ENCODE results near the gene EXOSC10. TPM values are rescaled to one million over a fixed set of nuclear protein-coding genes. Genes with fewer than 3 reads are reported as not detected.

Gene EXOSC10
- total and polyA plus RNA-seq, 2 of the 13 experiments (the other 11 are each of a cell fraction or from before 2014, with no cell fraction given), result 48.4 to 67.6 TPM

- peak; percentile 64; the same call in 1 of the 2 replicates for TF ChIP-seq MXD3 (CRISPR knock-in tag; IDR thresholded peaks at IDR 0.05)
- 0 out of 2 replicates have a peak, but pooled peaks have one; percentile 26 for TF ChIP-seq ZSCAN29 (CRISPR knock-in tag; conservative IDR thresholded peaks at IDR 0.05)
- TF ChIP-seq TBX2 (CRISPR knock-in tag; IDR thresholded peaks at IDR 0.05; ENCODE audit: borderline replicate concordance), result peak; percentile 49; the same call in 1 of the 2 replicates
- 0 out of 2 replicates have a peak, but pooled peaks have one; percentile 57 for TF ChIP-seq ZNF800 (CRISPR knock-in tag; IDR thresholded peaks at IDR 0.05)
- TF ChIP-seq ZNF264 (CRISPR knock-in tag; IDR thresholded peaks at IDR 0.05), result peak; percentile 79; the same call in 1 of the 2 replicates
- no peak for TF ChIP-seq CEBPB (IDR thresholded peaks at IDR 0.05; ENCODE audit: borderline replicate concordance, low read depth, low read length)
- TF ChIP-seq ZNF772 (CRISPR knock-in tag; IDR thresholded peaks at IDR 0.05), result 0 out of 2 replicates have a peak, but pooled peaks have one; percentile 68
- TF ChIP-seq, protein P1, sequence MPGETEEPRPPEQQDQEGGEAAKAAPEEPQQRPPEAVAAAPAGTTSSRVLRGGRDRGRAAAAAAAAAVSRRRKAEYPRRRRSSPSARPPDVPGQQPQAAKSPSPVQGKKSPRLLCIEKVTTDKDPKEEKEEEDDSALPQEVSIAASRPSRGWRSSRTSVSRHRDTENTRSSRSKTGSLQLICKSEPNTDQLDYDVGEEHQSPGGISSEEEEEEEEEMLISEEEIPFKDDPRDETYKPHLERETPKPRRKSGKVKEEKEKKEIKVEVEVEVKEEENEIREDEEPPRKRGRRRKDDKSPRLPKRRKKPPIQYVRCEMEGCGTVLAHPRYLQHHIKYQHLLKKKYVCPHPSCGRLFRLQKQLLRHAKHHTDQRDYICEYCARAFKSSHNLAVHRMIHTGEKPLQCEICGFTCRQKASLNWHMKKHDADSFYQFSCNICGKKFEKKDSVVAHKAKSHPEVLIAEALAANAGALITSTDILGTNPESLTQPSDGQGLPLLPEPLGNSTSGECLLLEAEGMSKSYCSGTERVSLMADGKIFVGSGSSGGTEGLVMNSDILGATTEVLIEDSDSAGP (CRISPR knock-in tag; IDR thresholded peaks at IDR 0.05; ENCODE audit: borderline replicate concordance), result peak; percentile 87
- peak; percentile 79 for TF ChIP-seq MED13 (CRISPR knock-in tag; IDR thresholded peaks at IDR 0.05)
- no peak for TF ChIP-seq ZC3H4 (CRISPR knock-in tag; IDR thresholded peaks at IDR 0.05; ENCODE audit: borderline replicate concordance)
- TF ChIP-seq HIVEP1 (CRISPR knock-in tag; IDR thresholded peaks at IDR 0.05), result peak; percentile 79; the same call in 1 of the 2 replicates
- no peak for TF ChIP-seq SSRP1 (CRISPR knock-in tag; IDR thresholded peaks at IDR 0.05)
- TF ChIP-seq ZNF883 (CRISPR knock-in tag; IDR thresholded peaks at IDR 0.05; ENCODE audit: not compliant biosample characterization), result peak; percentile 57
- TF ChIP-seq, protein P2, sequence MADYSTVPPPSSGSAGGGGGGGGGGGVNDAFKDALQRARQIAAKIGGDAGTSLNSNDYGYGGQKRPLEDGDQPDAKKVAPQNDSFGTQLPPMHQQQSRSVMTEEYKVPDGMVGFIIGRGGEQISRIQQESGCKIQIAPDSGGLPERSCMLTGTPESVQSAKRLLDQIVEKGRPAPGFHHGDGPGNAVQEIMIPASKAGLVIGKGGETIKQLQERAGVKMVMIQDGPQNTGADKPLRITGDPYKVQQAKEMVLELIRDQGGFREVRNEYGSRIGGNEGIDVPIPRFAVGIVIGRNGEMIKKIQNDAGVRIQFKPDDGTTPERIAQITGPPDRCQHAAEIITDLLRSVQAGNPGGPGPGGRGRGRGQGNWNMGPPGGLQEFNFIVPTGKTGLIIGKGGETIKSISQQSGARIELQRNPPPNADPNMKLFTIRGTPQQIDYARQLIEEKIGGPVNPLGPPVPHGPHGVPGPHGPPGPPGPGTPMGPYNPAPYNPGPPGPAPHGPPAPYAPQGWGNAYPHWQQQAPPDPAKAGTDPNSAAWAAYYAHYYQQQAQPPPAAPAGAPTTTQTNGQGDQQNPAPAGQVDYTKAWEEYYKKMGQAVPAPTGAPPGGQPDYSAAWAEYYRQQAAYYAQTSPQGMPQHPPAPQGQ (CRISPR knock-in tag; IDR thresholded peaks at IDR 0.05; ENCODE audit: borderline replicate concordance), result 0 out of 2 replicates have a peak, but pooled peaks have one; percentile 63
- TF ChIP-seq, protein P3, sequence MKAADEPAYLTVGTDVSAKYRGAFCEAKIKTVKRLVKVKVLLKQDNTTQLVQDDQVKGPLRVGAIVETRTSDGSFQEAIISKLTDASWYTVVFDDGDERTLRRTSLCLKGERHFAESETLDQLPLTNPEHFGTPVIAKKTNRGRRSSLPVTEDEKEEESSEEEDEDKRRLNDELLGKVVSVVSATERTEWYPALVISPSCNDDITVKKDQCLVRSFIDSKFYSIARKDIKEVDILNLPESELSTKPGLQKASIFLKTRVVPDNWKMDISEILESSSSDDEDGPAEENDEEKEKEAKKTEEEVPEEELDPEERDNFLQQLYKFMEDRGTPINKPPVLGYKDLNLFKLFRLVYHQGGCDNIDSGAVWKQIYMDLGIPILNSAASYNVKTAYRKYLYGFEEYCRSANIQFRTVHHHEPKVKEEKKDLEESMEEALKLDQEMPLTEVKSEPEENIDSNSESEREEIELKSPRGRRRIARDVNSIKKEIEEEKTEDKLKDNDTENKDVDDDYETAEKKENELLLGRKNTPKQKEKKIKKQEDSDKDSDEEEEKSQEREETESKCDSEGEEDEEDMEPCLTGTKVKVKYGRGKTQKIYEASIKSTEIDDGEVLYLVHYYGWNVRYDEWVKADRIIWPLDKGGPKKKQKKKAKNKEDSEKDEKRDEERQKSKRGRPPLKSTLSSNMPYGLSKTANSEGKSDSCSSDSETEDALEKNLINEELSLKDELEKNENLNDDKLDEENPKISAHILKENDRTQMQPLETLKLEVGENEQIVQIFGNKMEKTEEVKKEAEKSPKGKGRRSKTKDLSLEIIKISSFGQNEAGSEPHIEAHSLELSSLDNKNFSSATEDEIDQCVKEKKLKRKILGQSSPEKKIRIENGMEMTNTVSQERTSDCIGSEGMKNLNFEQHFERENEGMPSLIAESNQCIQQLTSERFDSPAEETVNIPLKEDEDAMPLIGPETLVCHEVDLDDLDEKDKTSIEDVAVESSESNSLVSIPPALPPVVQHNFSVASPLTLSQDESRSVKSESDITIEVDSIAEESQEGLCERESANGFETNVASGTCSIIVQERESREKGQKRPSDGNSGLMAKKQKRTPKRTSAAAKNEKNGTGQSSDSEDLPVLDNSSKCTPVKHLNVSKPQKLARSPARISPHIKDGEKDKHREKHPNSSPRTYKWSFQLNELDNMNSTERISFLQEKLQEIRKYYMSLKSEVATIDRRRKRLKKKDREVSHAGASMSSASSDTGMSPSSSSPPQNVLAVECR (CRISPR knock-in tag; IDR thresholded peaks at IDR 0.05; ENCODE audit: borderline replicate concordance), result peak; percentile 95
Observed at GRCh38 chr1:11099310-11100148, at the start of gene EXOSC10 (continued).

Measured in HepG2 (cell line).